SW 1271 (cell line): ENCODE measurements around the gene GPD1L.
"Not testable (repeated sequence)": the region's sequence is repeated elsewhere in the genome, so short reads cannot be mapped to it uniquely, and the experiment has no call there.

Source experiments
- DNase-seq, 2 experiments: peaks; one replicate each; lab custom pipeline; 2025; lab: John Stamatoyannopoulos, UW

The GPD1L gene

GRCh38 chr3:32105291-32106131 is 909 bp upstream of the GPD1L start:
- DNase-seq: no peak

- DNase-seq: peak in 1 of 2 experiments; percentile 35
Measured at GRCh38 chr3:32106929-32107362, 526 bp downstream of the GPD1L start.

GRCh38 chr3:32108224-32108623 is 1.8 kb downstream of the GPD1L start:
- not testable (repeated sequence) for DNase-seq

- no peak for DNase-seq
Measured at GRCh38 chr3:32109256-32109655, 2.8 kb downstream of the GPD1L start.

GRCh38 chr3:32110233-32110760 is 3.9 kb downstream of the GPD1L start:
- DNase-seq: no peak

GRCh38 chr3:32111560-32111959 is 5.1 kb downstream of the GPD1L start:
- no peak for DNase-seq

GRCh38 chr3:32113566-32113965 is 7.1 kb downstream of the GPD1L start:
- no peak for DNase-seq

GRCh38 chr3:32113981-32114545 is 7.6 kb downstream of the GPD1L start:
- no peak for DNase-seq

- not testable (repeated sequence) for DNase-seq
Measured at GRCh38 chr3:32114546-32115386, 8.3 kb downstream of the GPD1L start.

- DNase-seq: no peak
Measured at GRCh38 chr3:32117320-32117719, 10.9 kb downstream of the GPD1L start.

GRCh38 chr3:32118215-32118614 is 11.8 kb downstream of the GPD1L start:
- DNase-seq: no peak

GRCh38 chr3:32120471-32120870 is 14.1 kb downstream of the GPD1L start:
- DNase-seq: no peak

- DNase-seq: no peak
Measured at GRCh38 chr3:32121137-32121536, 14.7 kb downstream of the GPD1L start.

GRCh38 chr3:32123620-32124019 is 17.2 kb downstream of the GPD1L start:
- DNase-seq: no peak

- DNase-seq: no peak
Measured at GRCh38 chr3:32125012-32125411, 18.6 kb downstream of the GPD1L start.

- no peak for DNase-seq
Measured at GRCh38 chr3:32126305-32127015, 20.0 kb downstream of the GPD1L start.

- no peak for DNase-seq
Measured at GRCh38 chr3:32127219-32127826, 20.9 kb downstream of the GPD1L start.

GRCh38 chr3:32128936-32129335 is 22.5 kb downstream of the GPD1L start:
- DNase-seq: no peak

GRCh38 chr3:32129832-32130231 is 23.4 kb downstream of the GPD1L start:
- DNase-seq: no peak

- no peak for DNase-seq
Measured at GRCh38 chr3:32132121-32132520, 25.7 kb downstream of the GPD1L start.

GRCh38 chr3:32132706-32133105 is 26.3 kb downstream of the GPD1L start:
- no peak for DNase-seq
